ENCODE measurements around the gene EFCAB14.

DNA sequence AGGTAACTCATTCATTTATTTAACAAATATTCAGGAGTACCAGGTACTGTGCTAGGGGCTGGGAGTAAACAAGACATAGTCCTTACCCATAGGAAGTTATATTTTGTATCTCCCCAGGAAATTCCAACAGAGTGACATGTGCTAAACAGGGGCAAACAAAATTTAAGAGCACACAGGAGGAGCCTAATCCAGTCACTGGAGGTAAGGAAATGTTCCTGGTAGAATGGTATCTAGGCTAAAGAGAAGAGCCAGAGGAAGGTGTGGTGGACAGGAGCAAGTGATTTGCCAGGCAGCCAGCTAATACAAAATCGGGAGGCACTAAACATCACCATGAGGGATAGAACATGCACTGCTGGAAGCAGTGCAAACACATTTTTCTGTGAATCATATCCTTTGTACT is 36.9 kb downstream of the EFCAB14 start:
- TF ChIP-seq, protein P1, sequence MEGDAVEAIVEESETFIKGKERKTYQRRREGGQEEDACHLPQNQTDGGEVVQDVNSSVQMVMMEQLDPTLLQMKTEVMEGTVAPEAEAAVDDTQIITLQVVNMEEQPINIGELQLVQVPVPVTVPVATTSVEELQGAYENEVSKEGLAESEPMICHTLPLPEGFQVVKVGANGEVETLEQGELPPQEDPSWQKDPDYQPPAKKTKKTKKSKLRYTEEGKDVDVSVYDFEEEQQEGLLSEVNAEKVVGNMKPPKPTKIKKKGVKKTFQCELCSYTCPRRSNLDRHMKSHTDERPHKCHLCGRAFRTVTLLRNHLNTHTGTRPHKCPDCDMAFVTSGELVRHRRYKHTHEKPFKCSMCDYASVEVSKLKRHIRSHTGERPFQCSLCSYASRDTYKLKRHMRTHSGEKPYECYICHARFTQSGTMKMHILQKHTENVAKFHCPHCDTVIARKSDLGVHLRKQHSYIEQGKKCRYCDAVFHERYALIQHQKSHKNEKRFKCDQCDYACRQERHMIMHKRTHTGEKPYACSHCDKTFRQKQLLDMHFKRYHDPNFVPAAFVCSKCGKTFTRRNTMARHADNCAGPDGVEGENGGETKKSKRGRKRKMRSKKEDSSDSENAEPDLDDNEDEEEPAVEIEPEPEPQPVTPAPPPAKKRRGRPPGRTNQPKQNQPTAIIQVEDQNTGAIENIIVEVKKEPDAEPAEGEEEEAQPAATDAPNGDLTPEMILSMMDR (IDR thresholded peaks at IDR 0.05): no peak
- no peak for TF ChIP-seq EZH2 (IDR thresholded peaks at IDR 0.05)
